Prostate gland (tissue), 2 donors: Measurements from ENCODE around the gene CIT. TPM values are rescaled to one million over a fixed set of nuclear protein-coding genes. Genes with fewer than 3 reads are reported as not detected.

Experiments used
- DNase-seq: peaks from one replicate; pipeline ENCODE4 v3.0.0-alpha.2; 2019; ENCODE audit warnings: low spot score
- H3K27ac ChIP-seq, 2 donors: fragments of 200-600 bp; sonication (generic); 2 replicates each; pipeline ENCODE4 v1.5.1; 2017 to 2019
- H3K27me3 ChIP-seq: fragments of 200-600 bp; sonication (generic); replicated peaks from 2 replicates; pipeline ENCODE4 v1.5.1; 2019; ENCODE audit not compliant: insufficient read depth
- H3K36me3 ChIP-seq, 2 donors: fragments of 200-600 bp; sonication (generic); 1 replicate in 1 of 2; 2 replicates in 1 of 2; pipeline versions ENCODE4 v1.5.1 to v1.8.1; 2017 to 2019
- H3K4me1 ChIP-seq: fragments of 200-600 bp; sonication (generic); replicated peaks from 2 replicates; pipeline ENCODE4 v1.5.1; 2019
- H3K4me3 ChIP-seq, 2 donors: fragments of 200-600 bp; sonication (generic); 2 replicates each; pipeline ENCODE4 v1.5.1; 2017 to 2019
- H3K9me3 ChIP-seq: fragments of 200-600 bp; sonication (generic); 2 replicates; pipeline ENCODE4 v1.5.1; 2017
- POLR2A ChIP-seq: fragments of 450-650 bp; IDR thresholded peaks from one replicate; pipeline ENCODE4 v1.6.1; 2016; ENCODE audit warnings: antibody characterized with exemption, mild to moderate bottlenecking
- POLR2AphosphoS5 ChIP-seq: sonication (generic); formaldehyde crosslinking; IDR thresholded peaks from one replicate; pipeline ENCODE4 v1.6.1; 2017; ENCODE audit warnings: antibody characterized with exemption
- WGBS: methylation state at CpG from one replicate; pipeline ENCODE4 v1.1.5; 2018; 5-methylcytosine and 5-hydroxymethylcytosine counted together
- intact Hi-C: fragments of 100-400 bp; cut with DNase I; formaldehyde crosslinking; loops from one replicate; pipeline ENCODE4 v1.14.2; 2022
- total RNA-seq, 2 donors: library from RNA; depleted of rRNA; stranded (reverse); fragments of >200 nt; gene quantifications; one replicate each; pipeline ENCODE4 v1.1.0, GENCODE V29; 2016
- TF ChIP-seq, protein P1 (sequence below), 4 experiments: fragments of 200-600 bp in 2 of 4; fragments of 450-650 bp in 2 of 4; sonication (generic) in 2 of 4; IDR thresholded peaks; 1 replicate in 3 of 4; 2 replicates in 1 of 4; pipeline ENCODE4 v1.5.1; 2016 to 2019; ENCODE audit warnings: antibody characterized with exemption in 4 of 4, mild to moderate bottlenecking in 2 of 4, moderate library complexity in 2 of 4

Gene CIT
- total RNA-seq, 2 donors from 2014 or later, result 2.6 to 13.1 TPM

DNA sequence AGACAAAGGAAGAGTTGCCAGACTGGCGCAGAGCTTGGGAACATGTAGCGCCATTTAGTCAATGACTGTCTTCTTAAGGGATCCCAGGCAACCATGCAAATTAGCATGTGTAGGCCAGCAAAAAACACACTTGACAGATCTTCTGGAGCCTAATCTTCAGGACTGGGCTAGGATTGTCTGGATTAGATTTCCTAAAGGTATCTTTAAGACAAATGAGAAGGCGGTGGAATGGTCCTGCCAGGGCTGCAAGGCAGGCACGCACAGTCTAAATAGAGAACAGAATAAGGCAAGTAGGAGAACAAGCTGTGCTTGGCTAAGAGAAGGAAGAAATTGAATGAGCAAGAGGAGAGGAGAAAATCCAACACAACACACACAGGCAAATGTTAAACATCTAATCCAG lies 80.0 kb downstream of the CIT start:
- no peaks in the 10 kb centered on the region for H3K9me3 ChIP-seq
- no peaks in the 10 kb centered on the region for H3K4me1 ChIP-seq
- H3K27me3 ChIP-seq, result no peaks in the 10 kb centered on the region
- DNase-seq, result no peak
- TF ChIP-seq POLR2A (no peak), POLR2AphosphoS5 (no peak)
- TF ChIP-seq, protein P1, sequence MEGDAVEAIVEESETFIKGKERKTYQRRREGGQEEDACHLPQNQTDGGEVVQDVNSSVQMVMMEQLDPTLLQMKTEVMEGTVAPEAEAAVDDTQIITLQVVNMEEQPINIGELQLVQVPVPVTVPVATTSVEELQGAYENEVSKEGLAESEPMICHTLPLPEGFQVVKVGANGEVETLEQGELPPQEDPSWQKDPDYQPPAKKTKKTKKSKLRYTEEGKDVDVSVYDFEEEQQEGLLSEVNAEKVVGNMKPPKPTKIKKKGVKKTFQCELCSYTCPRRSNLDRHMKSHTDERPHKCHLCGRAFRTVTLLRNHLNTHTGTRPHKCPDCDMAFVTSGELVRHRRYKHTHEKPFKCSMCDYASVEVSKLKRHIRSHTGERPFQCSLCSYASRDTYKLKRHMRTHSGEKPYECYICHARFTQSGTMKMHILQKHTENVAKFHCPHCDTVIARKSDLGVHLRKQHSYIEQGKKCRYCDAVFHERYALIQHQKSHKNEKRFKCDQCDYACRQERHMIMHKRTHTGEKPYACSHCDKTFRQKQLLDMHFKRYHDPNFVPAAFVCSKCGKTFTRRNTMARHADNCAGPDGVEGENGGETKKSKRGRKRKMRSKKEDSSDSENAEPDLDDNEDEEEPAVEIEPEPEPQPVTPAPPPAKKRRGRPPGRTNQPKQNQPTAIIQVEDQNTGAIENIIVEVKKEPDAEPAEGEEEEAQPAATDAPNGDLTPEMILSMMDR (IDR thresholded peaks at IDR 0.05), result no peak
- no peak overlapping the region for H3K27ac ChIP-seq
- no peaks in the 10 kb centered on the region for H3K36me3 ChIP-seq
- WGBS, result over 99% methylated on average over 4 of the region's 4 CpGs
- H3K4me3 ChIP-seq, result no peak overlapping the region
- intact Hi-C loops, result no loop called here

DNA sequence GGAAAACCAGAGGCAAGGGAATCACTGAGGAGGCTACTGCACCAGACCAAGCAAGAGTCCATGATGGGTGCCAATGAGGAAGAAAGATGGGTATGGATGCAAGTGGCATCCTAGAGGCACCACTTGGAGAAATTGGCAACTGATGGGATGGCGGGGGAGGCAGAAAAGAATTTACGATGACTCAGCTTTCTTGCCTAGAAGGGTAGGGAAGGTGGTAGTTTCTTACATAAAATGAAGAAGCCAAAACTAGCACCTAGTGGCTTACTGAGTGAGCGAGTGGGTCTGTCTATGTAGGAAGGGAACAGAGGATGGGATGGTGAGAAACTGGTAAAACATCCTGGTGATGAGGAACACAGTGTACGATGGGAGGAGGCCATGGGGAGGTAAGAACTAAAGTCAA lies 80.8 kb downstream of the CIT start:
- no peak for TF ChIP-seq POLR2A
- no peak for TF ChIP-seq POLR2AphosphoS5
- TF ChIP-seq, protein P1 (IDR thresholded peaks at IDR 0.05), result no peak
- Histone ChIP-seq H3K4me1 (no peaks in the 10 kb centered on the region), H3K4me3 (no peak overlapping the region), H3K36me3 (no peaks in the 10 kb centered on the region), H3K27ac (no peak overlapping the region), H3K9me3 (no peaks in the 10 kb centered on the region), H3K27me3 (no peaks in the 10 kb centered on the region)
- no peak for DNase-seq
- 96% methylated on average over 4 of the region's 4 CpGs for WGBS
- intact Hi-C loops, result no loop called here

DNA sequence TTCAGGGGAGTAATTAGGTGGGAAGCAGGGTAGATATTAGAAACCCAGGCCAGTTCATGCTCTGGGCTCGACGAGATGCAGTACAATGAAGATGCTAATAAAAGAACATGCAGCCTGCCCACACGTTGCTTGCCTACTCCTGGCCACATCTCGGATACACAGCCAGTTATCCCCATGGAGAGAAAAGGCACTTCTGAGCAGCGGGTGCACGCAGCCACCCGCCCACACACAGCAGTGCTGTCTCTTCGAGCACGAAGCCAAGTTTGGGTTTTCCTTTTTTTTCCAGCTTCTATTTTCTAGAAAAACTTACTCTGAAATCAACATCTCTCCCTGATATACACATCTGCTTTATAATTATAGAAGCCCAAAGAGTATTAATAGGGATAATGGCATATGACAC lies 85.7 kb downstream of the CIT start:
- intact Hi-C loops, result no loop called here
- no peak overlapping the region for H3K27ac ChIP-seq
- 91% methylated on average over 9 of the region's 9 CpGs for WGBS

DNA sequence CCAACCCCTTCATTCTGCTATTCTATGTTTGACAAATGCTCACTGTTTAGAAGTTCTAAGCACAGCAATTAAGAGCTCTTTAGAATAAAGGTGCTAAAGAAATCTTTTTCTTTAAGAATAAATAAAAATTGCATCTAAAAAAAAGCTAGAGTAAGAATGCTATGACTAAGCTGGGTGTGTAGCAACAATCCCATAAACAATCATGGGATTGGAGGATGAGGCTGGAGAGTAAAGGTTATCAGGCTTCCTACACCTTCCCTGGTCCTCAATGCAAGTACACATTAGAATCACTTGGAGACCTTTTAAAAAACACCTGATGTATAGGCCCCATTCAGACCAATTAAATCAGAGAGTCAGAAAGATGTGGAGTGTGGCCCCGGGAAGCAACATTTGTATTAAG lies 88.3 kb downstream of the CIT start:
- H3K4me1 ChIP-seq, result no peaks in the 10 kb centered on the region
- no peak for DNase-seq
- no peak overlapping the region for H3K27ac ChIP-seq
- 97% methylated on average over 1 of the region's 1 CpG for WGBS
- H3K9me3 ChIP-seq, result no peaks in the 10 kb centered on the region
- H3K27me3 ChIP-seq, result no peaks in the 10 kb centered on the region
- H3K4me3 ChIP-seq, result no peak overlapping the region
- intact Hi-C loops, result no loop called here
- no peak for TF ChIP-seq POLR2AphosphoS5
- TF ChIP-seq POLR2A, result no peak
- TF ChIP-seq, protein P1 (IDR thresholded peaks at IDR 0.05), result no peak
- no peaks in the 10 kb centered on the region for H3K36me3 ChIP-seq

More for the DNA sequence above, 85.7 kb downstream of the CIT start:
- H3K9me3 ChIP-seq, result no peaks in the 10 kb centered on the region
- H3K4me1 ChIP-seq, result no peaks in the 10 kb centered on the region
- no peaks in the 10 kb centered on the region for H3K27me3 ChIP-seq
- TF ChIP-seq, protein P1 (IDR thresholded peaks at IDR 0.05), result no peak
- TF ChIP-seq POLR2A (no peak), POLR2AphosphoS5 (no peak)
- no peak for DNase-seq
- no peaks in the 10 kb centered on the region for H3K36me3 ChIP-seq
- H3K4me3 ChIP-seq, result no peak overlapping the region

DNA sequence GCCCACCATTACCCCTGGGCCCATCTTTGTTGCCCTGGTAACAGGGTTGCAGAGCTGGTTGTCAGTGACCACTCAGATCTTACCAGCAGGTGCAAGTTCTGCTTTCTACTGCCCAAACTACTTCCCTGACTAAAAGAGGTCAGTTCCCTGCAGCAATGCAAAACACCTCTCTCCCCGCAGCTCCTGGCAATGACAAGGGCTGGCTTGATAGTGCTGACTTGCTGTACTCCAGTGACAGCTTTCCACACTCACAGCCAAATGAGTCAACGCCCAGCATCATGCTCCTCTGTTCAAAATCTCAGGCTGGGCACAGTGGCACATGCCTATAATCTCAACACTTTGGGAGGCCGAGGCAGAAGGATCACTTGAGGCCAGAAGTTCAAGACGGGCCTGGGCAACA lies 90.6 kb downstream of the CIT start:
- no peak overlapping the region for H3K4me3 ChIP-seq
- 97% methylated on average over 4 of the region's 4 CpGs for WGBS
- no peak for DNase-seq
- H3K27ac ChIP-seq, result no peak overlapping the region
- H3K27me3 ChIP-seq, result no peaks in the 10 kb centered on the region
- no peaks in the 10 kb centered on the region for H3K9me3 ChIP-seq
- intact Hi-C loops, result no loop called here
- H3K4me1 ChIP-seq, result no peaks in the 10 kb centered on the region
- TF ChIP-seq POLR2AphosphoS5 (no peak), POLR2A (no peak)
- TF ChIP-seq, protein P1 (IDR thresholded peaks at IDR 0.05), result no peak
- H3K36me3 ChIP-seq, result no peaks in the 10 kb centered on the region
